ENCODE results near the gene VCL. TPM values are rescaled to one million over a fixed set of nuclear protein-coding genes. Genes with fewer than 3 reads are reported as not detected.

Gene VCL
- total and polyA plus RNA-seq, 4 donors = 4.3 to 37.8 (median 17.3) TPM

GRCh38 chr10:73979141-73979808, 18.6 kb upstream of the VCL start:
- H3K27ac ChIP-seq (ENCODE audit: low read depth in 1 of 2, low read length in 2 of 2) = peak overlapping the region in 1 of 2 donors; percentile 19
- no peak for TF ChIP-seq FOXA2 (IDR thresholded peaks at IDR 0.05)
- TF ChIP-seq FOXA1 (IDR thresholded peaks at IDR 0.05) = no peak
- TF ChIP-seq ATF3 (IDR thresholded peaks at IDR 0.05) = no peak
- TF ChIP-seq YY1 (IDR thresholded peaks at IDR 0.05) = no peak
- no peak for TF ChIP-seq REST (IDR thresholded peaks at IDR 0.05)
- TF ChIP-seq GABPA (IDR thresholded peaks at IDR 0.05 in 1 of 2, conservative IDR thresholded peaks at IDR 0.05 in 1 of 2) = no peak
- TF ChIP-seq EGR1 (IDR thresholded peaks at IDR 0.05; ENCODE audit: low read depth in 2 of 2) = no peak
- TF ChIP-seq MAX (IDR thresholded peaks at IDR 0.05) = no peak
- no peak for TF ChIP-seq TAF1 (conservative IDR thresholded peaks at IDR 0.05)
- no peak for TF ChIP-seq RXRA (IDR thresholded peaks at IDR 0.05)
- no peaks in the 10 kb centered on the region for H3K36me3 ChIP-seq (ENCODE audit: control insufficient read depth in 4 of 4, insufficient read depth in 3 of 4, low read depth in 1 of 4, low read length in 3 of 4)
- H3K9ac ChIP-seq (ENCODE audit: low read depth in 1 of 2, low read length in 2 of 2) = no peak overlapping the region
- no peaks in the 10 kb centered on the region for H3K27me3 ChIP-seq (ENCODE audit: control insufficient read depth in 4 of 4, insufficient read depth in 4 of 4, low read length in 3 of 4)
- no peaks in the 10 kb centered on the region for H3K9me3 ChIP-seq (ENCODE audit: control insufficient read depth in 4 of 4, low read length in 3 of 4)
- no peak for DNase-seq (ENCODE audit: low spot score)
- H3K4me3 ChIP-seq (ENCODE audit: low read depth in 1 of 3, low read length in 3 of 3) = no peak overlapping the region
- WGBS = 73% methylated on average over 4 of the region's 4 CpGs
- H3K4me1 ChIP-seq (ENCODE audit: control insufficient read depth in 4 of 4, insufficient read depth in 4 of 4, low read length in 3 of 4) = no peaks in the 10 kb centered on the region

- H3K27ac ChIP-seq (ENCODE audit: low read depth in 1 of 2, low read length in 2 of 2) = peak overlapping the region in 1 of 2 donors; percentile 19
- 87% methylated on average over 4 of the region's 4 CpGs for WGBS
These were observed 18.0 kb upstream of the VCL start for GRCh38 chr10:73979809-73980433.

GRCh38 chr10:73981812-73982211, 16.1 kb upstream of the VCL start:
- Histone ChIP-seq H3K9ac (ENCODE audit: low read depth in 1 of 2, low read length in 2 of 2) (no peak overlapping the region), H3K4me3 (ENCODE audit: low read depth in 1 of 3, low read length in 3 of 3) (no peak overlapping the region), H3K9me3 (ENCODE audit: control insufficient read depth in 4 of 4, low read length in 3 of 4) (no peaks in the 10 kb centered on the region), H3K4me1 (ENCODE audit: control insufficient read depth in 4 of 4, insufficient read depth in 4 of 4, low read length in 3 of 4) (no peaks in the 10 kb centered on the region), H3K36me3 (ENCODE audit: control insufficient read depth in 4 of 4, insufficient read depth in 3 of 4, low read depth in 1 of 4, low read length in 3 of 4) (no peaks in the 10 kb centered on the region), H3K27ac (ENCODE audit: low read depth in 1 of 2, low read length in 2 of 2) (no peak overlapping the region), H3K27me3 (ENCODE audit: control insufficient read depth in 4 of 4, insufficient read depth in 4 of 4, low read length in 3 of 4) (no peaks in the 10 kb centered on the region)
- TF ChIP-seq JUND (IDR thresholded peaks at IDR 0.05) = no peak
- no peak for DNase-seq (ENCODE audit: low spot score)
- 90% methylated on average over 3 of the region's 3 CpGs for WGBS

More at GRCh38 chr10:73979809-73980433, 18.0 kb upstream of the VCL start:
- Histone ChIP-seq H3K9me3 (ENCODE audit: control insufficient read depth in 4 of 4, low read length in 3 of 4) (no peaks in the 10 kb centered on the region), H3K36me3 (ENCODE audit: control insufficient read depth in 4 of 4, insufficient read depth in 3 of 4, low read depth in 1 of 4, low read length in 3 of 4) (no peaks in the 10 kb centered on the region), H3K4me3 (ENCODE audit: low read depth in 1 of 3, low read length in 3 of 3) (no peak overlapping the region), H3K9ac (ENCODE audit: low read depth in 1 of 2, low read length in 2 of 2) (no peak overlapping the region), H3K27me3 (ENCODE audit: control insufficient read depth in 4 of 4, insufficient read depth in 4 of 4, low read length in 3 of 4) (no peaks in the 10 kb centered on the region), H3K4me1 (ENCODE audit: control insufficient read depth in 4 of 4, insufficient read depth in 4 of 4, low read length in 3 of 4) (no peaks in the 10 kb centered on the region)
- no peak for DNase-seq (ENCODE audit: low spot score)
- TF ChIP-seq FOXA2 (IDR thresholded peaks at IDR 0.05) = no peak
